CD4-positive, alpha-beta T cell (primary cell): Measurements from ENCODE around the gene HTD2. TPM values are rescaled to one million over a fixed set of nuclear protein-coding genes. Genes with fewer than 3 reads are reported as not detected.

Experiments used
- ATAC-seq: fragments of 200-7000 bp; cut with Tn5 transposase; one replicate; pipeline ENCODE4 v1.10.0; 2022; ENCODE audit warnings: mild to moderate bottlenecking; ENCODE audit not compliant: poor library complexity
- CTCF ChIA-PET: fragments of 350-600 bp; sonication (Branson Sonifier 250); formaldehyde crosslinking; loops from one replicate; lab custom pipeline; 2021; ENCODE audit warnings: antibody characterized with exemption, inconsistent platforms; lab: Charles Lee
- POLR2A ChIA-PET: fragments of 350-600 bp; sonication (Branson Sonifier 250); formaldehyde crosslinking; loops from one replicate; lab custom pipeline; 2021; ENCODE audit warnings: antibody characterized with exemption, inconsistent platforms; lab: Charles Lee
- DNase-seq, 14 experiments: peaks; one replicate each; pipeline ENCODE4 v3.0.0-alpha.2; 2013 to 2020; ENCODE audit warnings: mixed read lengths in 2 of 14
- H3K27ac ChIP-seq, 2 donors: one replicate each; pipeline versions ENCODE4 v1.5.1 to v1.7.0; 2013; ENCODE audit warnings: low read length in 2 of 2, low read depth in 1 of 2, mild to moderate bottlenecking in 1 of 2
- H3K27me3 ChIP-seq, 2 experiments: 1 replicate in 1 of 2; 2 replicates in 1 of 2; pipeline versions ENCODE4 v1.6.1 to v1.7.0; 2013; ENCODE audit warnings: low read length in 2 of 2, control low read depth in 1 of 2, mild to moderate bottlenecking in 1 of 2, moderate library complexity in 1 of 2; ENCODE audit not compliant: insufficient read depth in 2 of 2, control insufficient read depth in 1 of 2
- H3K36me3 ChIP-seq: one replicate; pipeline ENCODE4 v1.6.1; 2013; ENCODE audit warnings: low read length, control low read depth; ENCODE audit not compliant: insufficient read depth
- H3K4me1 ChIP-seq: one replicate; pipeline ENCODE4 v1.6.1; 2013; ENCODE audit warnings: low read length, control low read depth; ENCODE audit not compliant: insufficient read depth
- H3K4me3 ChIP-seq: one replicate; pipeline ENCODE4 v1.5.1; 2013; ENCODE audit warnings: mild to moderate bottlenecking, low read length, moderate library complexity
- H3K9me3 ChIP-seq, 2 experiments: 1 replicate in 1 of 2; 2 replicates in 1 of 2; pipeline versions ENCODE4 v1.6.1 to v1.7.0; 2013; ENCODE audit warnings: low read length in 2 of 2, mild to moderate bottlenecking in 2 of 2, control low read depth in 1 of 2, moderate library complexity in 1 of 2; ENCODE audit not compliant: control insufficient read depth in 1 of 2, insufficient read depth in 1 of 2
- H3K27ac Mint-ChIP-seq: one replicate; pipeline ENCODE4 v1.8.0; 2020; ENCODE audit warnings: mixed read lengths
- H3K27me3 Mint-ChIP-seq: one replicate; pipeline ENCODE4 v1.8.0; 2021; ENCODE audit warnings: mixed read lengths
- H3K36me3 Mint-ChIP-seq: one replicate; pipeline ENCODE4 v1.8.0; 2021; ENCODE audit warnings: low read depth, mixed read lengths
- H3K4me1 Mint-ChIP-seq: one replicate; pipeline ENCODE4 v1.8.0; 2021; ENCODE audit warnings: low read depth, mixed read lengths
- H3K4me3 Mint-ChIP-seq: one replicate; pipeline ENCODE4 v1.8.0; 2020; ENCODE audit warnings: mild to moderate bottlenecking, mixed read lengths
- H3K9me3 Mint-ChIP-seq: one replicate; pipeline ENCODE4 v1.8.0; 2020; ENCODE audit warnings: mixed read lengths
- intact Hi-C, 2 experiments: fragments of 100-400 bp; cut with DNase I in 1 of 2; cut with micrococcal nuclease in 1 of 2; formaldehyde crosslinking; loops; one replicate each; pipeline versions ENCODE4 v1.15.1 to v1.9.0; 2023 to 2025; cut with DNase I, micrococcal nuclease
- total RNA-seq, 174 experiments: library from RNA in 2 of 174; stranded (reverse) in 2 of 174; gene quantifications; one replicate each; pipeline ENCODE4 v1.2.3 and lab custom pipeline; 2021 to 2026
- TF ChIP-seq, protein P1 (sequence below): fragments of 200-600 bp; IDR thresholded peaks from one replicate; pipeline ENCODE4 v1.8.0; 2022; ENCODE audit warnings: antibody characterized with exemption, mild to moderate bottlenecking

Gene HTD2
- total RNA-seq, 2 experiments from 2014 or later = 7.2 to 7.3 TPM

DNA sequence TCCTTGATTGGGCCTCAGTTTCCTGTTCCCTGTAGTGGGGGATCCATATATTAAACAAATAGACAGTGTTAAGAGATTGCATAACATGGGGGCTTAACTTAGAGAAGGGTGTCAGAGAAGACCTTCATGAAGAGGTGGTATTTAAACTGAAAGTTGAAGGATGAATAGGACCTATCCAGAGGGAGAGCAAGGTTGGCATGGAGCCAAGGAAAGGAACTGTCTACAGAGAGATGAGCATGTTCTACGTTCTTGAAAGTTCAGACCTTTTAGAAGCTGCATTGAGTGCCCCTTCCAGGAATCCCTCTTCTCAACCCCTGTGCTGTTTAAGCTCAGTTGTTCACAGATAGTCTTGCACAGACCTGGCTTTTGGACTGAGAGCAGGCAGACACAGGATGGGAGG is 2.4 kb downstream of the HTD2 start:
- peaks cover 66% of the 10 kb centered on the region for H3K36me3 Mint-ChIP-seq
- ChIA-PET POLR2A (no interaction called here), CTCF (interaction anchor here (1.6 to 3.7 kb wide), 3 partner anchors 26 to 183 kb away, joined by 9 to 37 read pairs (median 10); partner anchors contain the start of genes KCTD6 and PXK)
- H3K27me3 Mint-ChIP-seq = no peaks in the 10 kb centered on the region
- no peaks in the 10 kb centered on the region for H3K27me3 ChIP-seq
- peak overlapping the region; percentile 66 for H3K4me3 Mint-ChIP-seq
- ATAC-seq (no peak), DNase-seq (no peak)
- peaks cover 31% of the 10 kb centered on the region for H3K4me1 ChIP-seq
- H3K9me3 ChIP-seq = no peaks in the 10 kb centered on the region
- H3K4me1 Mint-ChIP-seq = peaks cover 41% of the 10 kb centered on the region
- H3K9me3 Mint-ChIP-seq = no peaks in the 10 kb centered on the region
- peaks cover 46% of the 10 kb centered on the region for H3K36me3 ChIP-seq
- no peak overlapping the region for H3K27ac ChIP-seq
- TF ChIP-seq, protein P1, sequence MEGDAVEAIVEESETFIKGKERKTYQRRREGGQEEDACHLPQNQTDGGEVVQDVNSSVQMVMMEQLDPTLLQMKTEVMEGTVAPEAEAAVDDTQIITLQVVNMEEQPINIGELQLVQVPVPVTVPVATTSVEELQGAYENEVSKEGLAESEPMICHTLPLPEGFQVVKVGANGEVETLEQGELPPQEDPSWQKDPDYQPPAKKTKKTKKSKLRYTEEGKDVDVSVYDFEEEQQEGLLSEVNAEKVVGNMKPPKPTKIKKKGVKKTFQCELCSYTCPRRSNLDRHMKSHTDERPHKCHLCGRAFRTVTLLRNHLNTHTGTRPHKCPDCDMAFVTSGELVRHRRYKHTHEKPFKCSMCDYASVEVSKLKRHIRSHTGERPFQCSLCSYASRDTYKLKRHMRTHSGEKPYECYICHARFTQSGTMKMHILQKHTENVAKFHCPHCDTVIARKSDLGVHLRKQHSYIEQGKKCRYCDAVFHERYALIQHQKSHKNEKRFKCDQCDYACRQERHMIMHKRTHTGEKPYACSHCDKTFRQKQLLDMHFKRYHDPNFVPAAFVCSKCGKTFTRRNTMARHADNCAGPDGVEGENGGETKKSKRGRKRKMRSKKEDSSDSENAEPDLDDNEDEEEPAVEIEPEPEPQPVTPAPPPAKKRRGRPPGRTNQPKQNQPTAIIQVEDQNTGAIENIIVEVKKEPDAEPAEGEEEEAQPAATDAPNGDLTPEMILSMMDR = no peak
- peak overlapping the region; percentile 98 for H3K27ac Mint-ChIP-seq
- intact Hi-C loops = loop anchor here (5.0 to 10.0 kb wide), 4 partner anchors 304 to 754 kb away; partner anchors contain the start of genes FLNB (in 1 of the 2), PDE12 (in 1 of the 2) and SLMAP (in 1 of the 2)
- no peak overlapping the region for H3K4me3 ChIP-seq

DNA sequence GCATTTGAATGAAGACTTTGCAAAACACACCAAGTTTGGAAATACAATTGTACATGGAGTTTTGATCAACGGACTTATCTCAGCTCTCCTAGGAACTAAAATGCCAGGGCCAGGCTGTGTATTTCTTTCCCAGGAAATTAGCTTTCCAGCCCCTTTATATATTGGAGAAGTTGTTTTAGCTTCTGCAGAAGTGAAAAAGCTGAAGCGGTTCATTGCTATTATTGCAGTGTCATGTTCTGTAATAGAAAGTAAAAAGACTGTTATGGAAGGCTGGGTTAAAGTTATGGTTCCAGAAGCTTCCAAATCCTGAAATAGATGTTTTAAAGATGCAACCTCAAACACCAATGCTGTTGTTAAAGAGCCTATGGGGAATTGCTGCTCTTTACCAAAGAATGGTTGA is 11.5 kb downstream of the HTD2 start:
- CTCF ChIA-PET = no interaction called here
- no peak for DNase-seq
- no peaks in the 10 kb centered on the region for H3K27me3 ChIP-seq
- intact Hi-C loops = loop anchor here in 1 of 2 experiments (1.0 kb wide), 1 partner anchor 214 kb away; no protein-coding TSS in a partner anchor
- no peaks in the 10 kb centered on the region for H3K27me3 Mint-ChIP-seq
- no peak overlapping the region for H3K4me3 Mint-ChIP-seq
- no peaks in the 10 kb centered on the region for H3K4me1 ChIP-seq
- H3K9me3 ChIP-seq = no peaks in the 10 kb centered on the region
- TF ChIP-seq, protein P1 = no peak
- no peak overlapping the region for H3K4me3 ChIP-seq
- H3K36me3 Mint-ChIP-seq = peaks cover 72% of the 10 kb centered on the region
- peaks cover 16% of the 10 kb centered on the region for H3K4me1 Mint-ChIP-seq
- H3K36me3 ChIP-seq = peaks cover 59% of the 10 kb centered on the region
- no peak overlapping the region for H3K27ac Mint-ChIP-seq
- no peak for ATAC-seq
- POLR2A ChIA-PET = interaction anchor here (0.7 kb wide), 1 partner anchor 11 kb away, joined by 4 read pairs; the partner anchor contains the start of gene HTD2
- no peaks in the 10 kb centered on the region for H3K9me3 Mint-ChIP-seq
- H3K27ac ChIP-seq = no peak overlapping the region

- TF ChIP-seq, protein P1 = no peak
- no peaks in the 10 kb centered on the region for H3K9me3 Mint-ChIP-seq
- H3K36me3 ChIP-seq = peaks cover 27% of the 10 kb centered on the region
Observed at GRCh38 chr3:58321791-58322190, 15.5 kb downstream of the HTD2 start.

More at GRCh38 chr3:58321791-58322190, 15.5 kb downstream of the HTD2 start:
- intact Hi-C loops = loop anchor here (1.0 to 5.0 kb wide), 2 partner anchors 93 to 311 kb away; no protein-coding TSS in a partner anchor
- Mint-ChIP-seq H3K4me1 (peaks cover 21% of the 10 kb centered on the region), H3K27me3 (no peaks in the 10 kb centered on the region), H3K36me3 (peaks cover 34% of the 10 kb centered on the region), H3K27ac (no peak overlapping the region), H3K4me3 (no peak overlapping the region)
- ATAC-seq = no peak
- H3K27ac ChIP-seq = no peak overlapping the region
- H3K4me3 ChIP-seq = no peak overlapping the region
- H3K27me3 ChIP-seq = no peaks in the 10 kb centered on the region
- no peaks in the 10 kb centered on the region for H3K9me3 ChIP-seq
- ChIA-PET POLR2A (interaction anchor here (0.9 to 1.5 kb wide), 2 partner anchors 14 to 51 kb away, joined by 3 read pairs; no protein-coding TSS in a partner anchor), CTCF (interaction anchor here (0.9 kb wide), 1 partner anchor 170 kb away, joined by 4 read pairs; the partner anchor contains the start of gene KCTD6)
- H3K4me1 ChIP-seq = peaks cover 9% of the 10 kb centered on the region
- DNase-seq = no peak
